DOHH2 (cell line): Measurements from ENCODE around the gene C9orf50.

ENCODE experiments used
- EZH2phosphoT487 ChIP-seq: fragments of 200-600 bp; sonication (generic); IDR thresholded peaks from 2 replicates; pipeline ENCODE4 v1.6.1; 2017; ENCODE audit warnings: borderline replicate concordance, mild to moderate bottlenecking, antibody characterized with exemption, low read length, moderate library complexity, mixed read lengths
- TF ChIP-seq, protein P1 (sequence below): fragments of 200-600 bp; sonication (generic); IDR thresholded peaks from one replicate; pipeline ENCODE4 v1.5.1; 2014; ENCODE audit warnings: antibody characterized with exemption, mild to moderate bottlenecking, low read depth, low read length; ENCODE audit not compliant: poor library complexity, severe bottlenecking

DNA sequence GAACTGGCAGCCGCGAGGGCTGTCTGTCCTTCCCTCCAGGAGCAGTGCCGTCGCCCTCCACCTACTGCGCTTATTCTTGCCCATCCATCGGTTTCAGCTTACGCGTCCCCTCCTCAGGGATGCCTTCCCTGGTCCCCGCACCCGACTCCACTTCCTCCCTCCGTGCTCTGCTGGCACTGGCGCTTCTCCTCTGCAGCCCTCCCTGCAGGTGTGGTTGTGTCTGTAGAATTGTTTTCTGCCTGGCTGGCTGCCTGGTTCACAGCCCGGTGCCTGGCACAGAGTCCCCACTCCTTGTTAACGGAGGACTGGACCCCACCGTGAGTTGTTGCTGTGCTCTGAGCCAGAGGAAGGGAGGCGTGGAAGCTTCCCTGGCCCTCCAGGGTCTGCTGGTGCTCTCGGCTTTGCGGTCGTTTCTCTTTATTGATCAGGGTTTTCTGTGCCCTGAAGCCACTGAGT, 10.8 kb upstream of the C9orf50 start:
- TF ChIP-seq, protein P1, sequence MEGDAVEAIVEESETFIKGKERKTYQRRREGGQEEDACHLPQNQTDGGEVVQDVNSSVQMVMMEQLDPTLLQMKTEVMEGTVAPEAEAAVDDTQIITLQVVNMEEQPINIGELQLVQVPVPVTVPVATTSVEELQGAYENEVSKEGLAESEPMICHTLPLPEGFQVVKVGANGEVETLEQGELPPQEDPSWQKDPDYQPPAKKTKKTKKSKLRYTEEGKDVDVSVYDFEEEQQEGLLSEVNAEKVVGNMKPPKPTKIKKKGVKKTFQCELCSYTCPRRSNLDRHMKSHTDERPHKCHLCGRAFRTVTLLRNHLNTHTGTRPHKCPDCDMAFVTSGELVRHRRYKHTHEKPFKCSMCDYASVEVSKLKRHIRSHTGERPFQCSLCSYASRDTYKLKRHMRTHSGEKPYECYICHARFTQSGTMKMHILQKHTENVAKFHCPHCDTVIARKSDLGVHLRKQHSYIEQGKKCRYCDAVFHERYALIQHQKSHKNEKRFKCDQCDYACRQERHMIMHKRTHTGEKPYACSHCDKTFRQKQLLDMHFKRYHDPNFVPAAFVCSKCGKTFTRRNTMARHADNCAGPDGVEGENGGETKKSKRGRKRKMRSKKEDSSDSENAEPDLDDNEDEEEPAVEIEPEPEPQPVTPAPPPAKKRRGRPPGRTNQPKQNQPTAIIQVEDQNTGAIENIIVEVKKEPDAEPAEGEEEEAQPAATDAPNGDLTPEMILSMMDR = no peak
- no peak for TF ChIP-seq EZH2phosphoT487
